H9 (cell line): ENCODE results near the gene YEATS4. TPM values are rescaled to one million over a fixed set of nuclear protein-coding genes. Genes with fewer than 3 reads are reported as not detected.
A peak's percentile ranks its signal among the peaks of the same experiment; 100 is the strongest.

Experiments used
- DNase-seq: peaks from one replicate; pipeline ENCODE4 v3.0.0-alpha.2; 2017
- H2AFZ ChIP-seq: one replicate; pipeline ENCODE4 v1.6.1; 2013; ENCODE audit warnings: mild to moderate bottlenecking, low read length, control low read depth, moderate library complexity
- H2AK5ac ChIP-seq: 2 replicates; pipeline ENCODE4 v1.6.1; 2013; ENCODE audit warnings: low read length, control low read depth, mixed read lengths; ENCODE audit not compliant: insufficient read length
- H2BK120ac ChIP-seq: one replicate; pipeline ENCODE4 v1.6.1; 2013; ENCODE audit warnings: low read depth, mild to moderate bottlenecking, low read length, control low read depth, inconsistent platforms; ENCODE audit not compliant: poor library complexity, severe bottlenecking
- H2BK12ac ChIP-seq: 2 replicates; pipeline ENCODE4 v1.6.1; 2013; ENCODE audit warnings: low read length, control low read depth, mixed read lengths, low read depth; ENCODE audit not compliant: insufficient read length
- H2BK15ac ChIP-seq: 2 replicates; pipeline ENCODE4 v1.6.1; 2013; ENCODE audit warnings: low read depth, low read length, control low read depth
- H2BK20ac ChIP-seq: one replicate; pipeline ENCODE4 v1.6.1; 2013; ENCODE audit warnings: low read depth, mild to moderate bottlenecking, low read length, control low read depth, inconsistent platforms; ENCODE audit not compliant: poor library complexity, severe bottlenecking
- H2BK5ac ChIP-seq: 2 replicates; pipeline ENCODE4 v1.6.1; 2013; ENCODE audit warnings: low read length, control low read depth, mixed read lengths; ENCODE audit not compliant: insufficient read length
- H3K14ac ChIP-seq: 2 replicates; pipeline ENCODE4 v1.6.1; 2013; ENCODE audit warnings: low read length, control low read depth; ENCODE audit not compliant: insufficient read depth
- H3K18ac ChIP-seq: 2 replicates; pipeline ENCODE4 v1.6.1; 2013; ENCODE audit warnings: low read depth, mild to moderate bottlenecking, mixed read lengths, low read length, control low read depth; ENCODE audit not compliant: insufficient read length
- H3K23ac ChIP-seq: 2 replicates; pipeline ENCODE4 v1.6.1; 2013; ENCODE audit warnings: low read length, control low read depth, mixed read lengths, low read depth; ENCODE audit not compliant: insufficient read length
- H3K23me2 ChIP-seq: 2 replicates; pipeline ENCODE4 v1.6.1; 2013; ENCODE audit warnings: low read depth, mild to moderate bottlenecking, mixed read lengths, low read length, control low read depth; ENCODE audit not compliant: insufficient read length, poor library complexity, severe bottlenecking
- H3K27ac ChIP-seq: 2 replicates; pipeline ENCODE4 v1.5.1; 2013; ENCODE audit warnings: low read length, control low read depth, mixed read lengths, low read depth; ENCODE audit not compliant: insufficient read length
- H3K27me3 ChIP-seq: 2 replicates; pipeline ENCODE4 v1.6.1; 2013; ENCODE audit warnings: low read length, control low read depth, inconsistent platforms; ENCODE audit not compliant: insufficient read depth
- H3K4ac ChIP-seq: 2 replicates; pipeline ENCODE4 v1.6.1; 2013; ENCODE audit warnings: low read depth, mild to moderate bottlenecking, control low read depth, inconsistent platforms, low read length, moderate library complexity
- H3K4me1 ChIP-seq: 2 replicates; pipeline ENCODE4 v1.6.1; 2013; ENCODE audit warnings: low read length, control low read depth, inconsistent platforms; ENCODE audit not compliant: insufficient read depth
- H3K4me2 ChIP-seq: 2 replicates; pipeline ENCODE4 v1.6.1; 2013; ENCODE audit warnings: low read length, control low read depth, mixed read lengths; ENCODE audit not compliant: insufficient read length, insufficient read depth
- H3K56ac ChIP-seq: 2 replicates; pipeline ENCODE4 v1.6.1; 2013; ENCODE audit warnings: low read depth, mild to moderate bottlenecking, mixed read lengths, low read length, control low read depth; ENCODE audit not compliant: insufficient read length
- H3K79me1 ChIP-seq: 2 replicates; pipeline ENCODE4 v1.6.1; 2013; ENCODE audit warnings: low read depth, mild to moderate bottlenecking, moderate library complexity, low read length, control low read depth, inconsistent platforms; ENCODE audit not compliant: insufficient read depth, poor library complexity, severe bottlenecking
- H3K79me2 ChIP-seq: 2 replicates; pipeline ENCODE4 v1.6.1; 2013; ENCODE audit warnings: low read length, control low read depth, inconsistent platforms; ENCODE audit not compliant: insufficient read depth
- H3K9ac ChIP-seq: 2 replicates; pipeline ENCODE4 v1.6.1; 2013; ENCODE audit warnings: low read length, control low read depth, mixed read lengths; ENCODE audit not compliant: insufficient read length; ENCODE audit errors: extremely low read depth
- H3K9me3 ChIP-seq: one replicate; pipeline ENCODE4 v1.6.1; 2013; ENCODE audit warnings: low read depth, low read length, inconsistent platforms; ENCODE audit not compliant: control insufficient read depth
- H3T11ph ChIP-seq: one replicate; pipeline ENCODE4 v1.6.1; 2013; ENCODE audit warnings: mild to moderate bottlenecking, low read length, control low read depth, inconsistent platforms
- H4K20me1 ChIP-seq: one replicate; pipeline ENCODE4 v1.6.1; 2013; ENCODE audit not compliant: control insufficient read depth, insufficient read length, insufficient read depth
- H4K5ac ChIP-seq: 2 replicates; pipeline ENCODE4 v1.6.1; 2013; ENCODE audit warnings: low read depth, mild to moderate bottlenecking, mixed read lengths, low read length, control low read depth; ENCODE audit not compliant: insufficient read length
- H4K8ac ChIP-seq: replicated peaks from 2 replicates; pipeline ENCODE4 v1.6.1; 2013; ENCODE audit warnings: low read length, control low read depth, mixed read lengths, low read depth; ENCODE audit not compliant: insufficient read length
- H4K91ac ChIP-seq: 2 replicates; pipeline ENCODE4 v1.6.1; 2013; ENCODE audit warnings: low read depth, mild to moderate bottlenecking, moderate library complexity, mixed read lengths, low read length, control low read depth; ENCODE audit not compliant: insufficient read length
- H3K27ac Mint-ChIP-seq, 3 experiments: 2 replicates in 2 of 3; 3 replicates in 1 of 3; pipeline ENCODE4 v1.8.0; 2020 to 2021; ENCODE audit warnings: mixed read lengths in 3 of 3, mild to moderate bottlenecking in 1 of 3, moderate library complexity in 1 of 3
- H3K27me3 Mint-ChIP-seq: 2 replicates; pipeline ENCODE4 v1.8.0; 2021; ENCODE audit warnings: low read depth, mild to moderate bottlenecking, moderate library complexity, mixed read lengths
- H3K36me3 Mint-ChIP-seq, 3 experiments: 2 replicates in 2 of 3; 3 replicates in 1 of 3; pipeline ENCODE4 v1.8.0; 2020 to 2021; ENCODE audit warnings: low read depth in 3 of 3, mixed read lengths in 3 of 3; ENCODE audit not compliant: insufficient read depth in 1 of 3
- H3K4me1 Mint-ChIP-seq, 2 experiments: 2 replicates each; pipeline ENCODE4 v1.8.0; 2020; ENCODE audit warnings: mixed read lengths in 2 of 2
- H3K4me3 Mint-ChIP-seq, 2 experiments: 2 replicates in 1 of 2; 3 replicates in 1 of 2; pipeline ENCODE4 v1.8.0; 2020 to 2021; ENCODE audit warnings: mild to moderate bottlenecking in 2 of 2, mixed read lengths in 2 of 2, moderate library complexity in 1 of 2
- H3K9me3 Mint-ChIP-seq, 2 experiments: 2 replicates in 1 of 2; 3 replicates in 1 of 2; pipeline ENCODE4 v1.8.0; 2020; ENCODE audit warnings: mild to moderate bottlenecking in 2 of 2, mixed read lengths in 2 of 2, moderate library complexity in 1 of 2
- WGBS: extraction: QIAGEN DNeasy Blood & Tissue Kit; methylation state at CpG from one replicate; pipeline ENCODE4 v1.1.7; 2013; ENCODE audit warnings: missing lambda C conversion rate, low lambda C conversion rate, mixed read lengths; ENCODE audit not compliant: insufficient read length; ENCODE audit errors: extremely low coverage; 5-methylcytosine and 5-hydroxymethylcytosine counted together
- total RNA-seq: library from RNA; stranded (reverse); gene quantifications from 2 replicates; pipeline ENCODE4 v1.2.1, GENCODE V29; 2021
- TF ChIP-seq, protein P1 (sequence below): fragments of 200-600 bp; sonication (generic); conservative IDR thresholded peaks from 3 replicates; pipeline ENCODE4 v1.8.0; 2021; ENCODE audit warnings: antibody characterized with exemption, mild to moderate bottlenecking

YEATS4 gene
- total RNA-seq, 1 experiment from 2014 or later: 35.6 TPM

DNA sequence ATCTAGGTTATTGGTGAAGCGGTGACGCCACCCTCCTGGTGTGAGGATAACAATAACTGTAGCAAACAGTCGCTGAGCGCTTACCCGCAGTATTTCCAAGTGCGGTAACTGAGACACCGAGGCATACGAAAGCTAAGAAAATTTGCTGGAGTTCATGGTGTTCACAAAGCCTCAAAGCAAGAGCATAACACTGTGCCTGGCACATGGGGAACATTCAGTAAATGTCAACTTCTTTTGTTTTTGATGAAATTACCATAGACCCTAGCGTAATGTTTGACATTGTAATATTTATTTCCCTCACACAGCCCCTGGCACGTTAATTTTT is 767 bp downstream of the YEATS4 start:
- H2AK5ac ChIP-seq: no peak overlapping the region
- no peaks in the 10 kb centered on the region for H3K23me2 ChIP-seq
- no peak overlapping the region for H2BK15ac ChIP-seq
- Mint-ChIP-seq H3K27me3 (no peaks in the 10 kb centered on the region), H3K4me3 (peak overlapping the region; percentile 88 to 90), H3K27ac (peak overlapping the region; percentile 86 to 99 (median 89)), H3K9me3 (no peaks in the 10 kb centered on the region; a peak in 1 of 5 replicates), H3K4me1 (peaks cover 5 to 17% of the 10 kb centered on the region in 2 experiments), H3K36me3 (peaks cover 10 to 25% (median 19%) of the 10 kb centered on the region in 3 experiments; a peak in 6 of 7 replicates)
- TF ChIP-seq, protein P1, sequence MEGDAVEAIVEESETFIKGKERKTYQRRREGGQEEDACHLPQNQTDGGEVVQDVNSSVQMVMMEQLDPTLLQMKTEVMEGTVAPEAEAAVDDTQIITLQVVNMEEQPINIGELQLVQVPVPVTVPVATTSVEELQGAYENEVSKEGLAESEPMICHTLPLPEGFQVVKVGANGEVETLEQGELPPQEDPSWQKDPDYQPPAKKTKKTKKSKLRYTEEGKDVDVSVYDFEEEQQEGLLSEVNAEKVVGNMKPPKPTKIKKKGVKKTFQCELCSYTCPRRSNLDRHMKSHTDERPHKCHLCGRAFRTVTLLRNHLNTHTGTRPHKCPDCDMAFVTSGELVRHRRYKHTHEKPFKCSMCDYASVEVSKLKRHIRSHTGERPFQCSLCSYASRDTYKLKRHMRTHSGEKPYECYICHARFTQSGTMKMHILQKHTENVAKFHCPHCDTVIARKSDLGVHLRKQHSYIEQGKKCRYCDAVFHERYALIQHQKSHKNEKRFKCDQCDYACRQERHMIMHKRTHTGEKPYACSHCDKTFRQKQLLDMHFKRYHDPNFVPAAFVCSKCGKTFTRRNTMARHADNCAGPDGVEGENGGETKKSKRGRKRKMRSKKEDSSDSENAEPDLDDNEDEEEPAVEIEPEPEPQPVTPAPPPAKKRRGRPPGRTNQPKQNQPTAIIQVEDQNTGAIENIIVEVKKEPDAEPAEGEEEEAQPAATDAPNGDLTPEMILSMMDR: no peak
- peak overlapping the region; percentile 57 for H3K4me2 ChIP-seq
- DNase-seq: no peak
- no peak overlapping the region for H3T11ph ChIP-seq
- H3K27me3 ChIP-seq: no peaks in the 10 kb centered on the region
- H3K18ac ChIP-seq: peak overlapping the region; percentile 31
- no peaks in the 10 kb centered on the region for H3K9me3 ChIP-seq
- peaks cover 6% of the 10 kb centered on the region for H3K79me1 ChIP-seq
- no peak overlapping the region; the same call in 1 of the 2 replicates for H3K4ac ChIP-seq
- H4K8ac ChIP-seq: no peak overlapping the region
- H3K23ac ChIP-seq: no peak overlapping the region
- H4K5ac ChIP-seq: no peak overlapping the region
- H4K91ac ChIP-seq: no peak overlapping the region
- no peak overlapping the region for H3K56ac ChIP-seq
- peak overlapping the region; percentile 13; the same call in 1 of the 2 replicates for H3K14ac ChIP-seq
- H2BK120ac ChIP-seq: no peak overlapping the region
- no peaks in the 10 kb centered on the region for H4K20me1 ChIP-seq
- peak overlapping the region; percentile 1 for H3K27ac ChIP-seq
- H3K9ac ChIP-seq: peak overlapping the region; percentile 80
- H3K4me1 ChIP-seq: no peaks in the 10 kb centered on the region
- H3K79me2 ChIP-seq: no peaks in the 10 kb centered on the region; the same call in 1 of the 2 replicates
- H2AFZ ChIP-seq: no peak overlapping the region
- H2BK12ac ChIP-seq: no peak overlapping the region
- no CpG with 5 or more reads among the region's 10 CpGs for WGBS
- H2BK5ac ChIP-seq: no peak overlapping the region
- H2BK20ac ChIP-seq: no peak overlapping the region
